Common myeloid progenitor, CD34-positive (primary cell): ENCODE results near the gene TAF11L12.
"Not testable (repeated sequence)": the region's sequence is repeated elsewhere in the genome, so short reads cannot be mapped to it uniquely, and the experiment has no call there.

ENCODE experiments used
- CTCF ChIA-PET: fragments of 350-600 bp; sonication (Branson Sonifier 250); formaldehyde crosslinking; loops from one replicate; lab custom pipeline; 2021; ENCODE audit warnings: antibody characterized with exemption; lab: Charles Lee
- POLR2A ChIA-PET: fragments of 350-600 bp; sonication (Branson Sonifier 250); formaldehyde crosslinking; loops from one replicate; lab custom pipeline; 2021; ENCODE audit warnings: antibody characterized with exemption; lab: Charles Lee
- DNase-seq, 3 donors: peaks; one replicate each; pipeline versions ENCODE4 v3.0.0 to v3.0.0-alpha.2; 2013
- H3K27ac ChIP-seq, 2 experiments: 1 replicate in 1 of 2; 2 replicates in 1 of 2; pipeline ENCODE4 v1.7.0; 2013; ENCODE audit warnings: inconsistent platforms in 2 of 2, low read length in 2 of 2, mild to moderate bottlenecking in 2 of 2, low read depth in 1 of 2, moderate library complexity in 1 of 2; ENCODE audit not compliant: severe bottlenecking in 2 of 2, insufficient read depth in 1 of 2, poor library complexity in 1 of 2
- H3K27me3 ChIP-seq, 5 experiments: replicated peaks in 2 of 5; 1 replicate in 3 of 5; 2 replicates in 2 of 5; pipeline versions ENCODE4 v1.6.1 to v1.7.0; 2013; ENCODE audit warnings: low read length in 4 of 5, mild to moderate bottlenecking in 2 of 5, moderate library complexity in 2 of 5, inconsistent platforms in 1 of 5; ENCODE audit not compliant: insufficient read depth in 5 of 5, control insufficient read depth in 4 of 5
- H3K36me3 ChIP-seq, 4 experiments: 1 replicate in 2 of 4; 2 replicates in 2 of 4; pipeline versions ENCODE4 v1.6.1 to v1.7.0; 2013; ENCODE audit warnings: low read length in 3 of 4, control low read depth in 1 of 4, mild to moderate bottlenecking in 1 of 4; ENCODE audit not compliant: control insufficient read depth in 4 of 4, insufficient read depth in 4 of 4
- H3K4me1 ChIP-seq, 4 experiments: 1 replicate in 3 of 4; 2 replicates in 1 of 4; pipeline versions ENCODE4 v1.6.1 to v1.7.1; 2013; ENCODE audit warnings: low read length in 3 of 4, mild to moderate bottlenecking in 3 of 4, control low read depth in 1 of 4, inconsistent platforms in 1 of 4, moderate library complexity in 1 of 4; ENCODE audit not compliant: control insufficient read depth in 4 of 4, insufficient read depth in 4 of 4; ENCODE audit errors: control extremely low read depth in 1 of 4
- H3K4me3 ChIP-seq, 7 experiments: 1 replicate in 4 of 7; 2 replicates in 3 of 7; pipeline versions ENCODE4 v1.5.1 to v1.7.0; 2013; ENCODE audit warnings: mild to moderate bottlenecking in 7 of 7, low read length in 6 of 7, moderate library complexity in 6 of 7, inconsistent platforms in 2 of 7, low read depth in 2 of 7, control low read depth in 1 of 7; ENCODE audit not compliant: insufficient read depth in 4 of 7, control insufficient read depth in 1 of 7; ENCODE audit errors: extremely low read depth in 1 of 7
- H3K9me3 ChIP-seq, 5 experiments: 1 replicate in 4 of 5; 2 replicates in 1 of 5; pipeline versions ENCODE4 v1.6.1 to v1.7.1; 2013; ENCODE audit warnings: low read length in 4 of 5, mild to moderate bottlenecking in 2 of 5, inconsistent platforms in 1 of 5, low read depth in 1 of 5, moderate library complexity in 1 of 5; ENCODE audit not compliant: control insufficient read depth in 4 of 5, insufficient read depth in 2 of 5; ENCODE audit errors: control extremely low read depth in 1 of 5
- WGBS: methylation state at CpG from one replicate; pipeline ENCODE4 v1.1.5; 2013; ENCODE audit not compliant: insufficient coverage; 5-methylcytosine and 5-hydroxymethylcytosine counted together

TAF11L12 gene

DNA sequence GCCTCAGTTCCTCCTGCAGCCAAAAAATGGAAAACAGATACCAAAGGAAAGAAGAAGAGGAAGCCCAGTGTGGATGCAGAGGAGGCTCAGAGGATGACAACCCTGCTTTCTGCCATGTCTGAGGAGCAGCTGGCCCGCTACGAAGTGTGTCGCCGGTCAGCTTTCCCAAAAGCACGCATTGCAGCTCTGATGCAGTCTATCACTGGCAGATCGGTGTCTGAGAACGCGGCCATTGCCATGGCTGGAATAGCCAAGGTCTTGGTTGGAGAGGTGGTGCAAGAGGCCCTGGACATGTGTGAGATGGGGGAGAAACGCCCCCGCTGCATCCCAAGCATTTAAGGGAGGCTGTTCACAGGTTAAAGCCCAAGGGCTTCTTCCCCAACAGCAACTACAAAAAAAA, 39.0 kb downstream of the TAF11L12 start:
- POLR2A ChIA-PET, H3K27ac ChIP-seq, H3K27me3 ChIP-seq, CTCF ChIA-PET, H3K36me3 ChIP-seq, H3K4me1 ChIP-seq, H3K4me3 ChIP-seq, H3K9me3 ChIP-seq, DNase-seq: not testable (repeated sequence)
- 98% methylated on average over 8 of the region's 10 CpGs for WGBS

- 98% methylated on average over 17 of the region's 32 CpGs for WGBS
- H3K36me3 ChIP-seq, POLR2A ChIA-PET, H3K27me3 ChIP-seq, DNase-seq, H3K9me3 ChIP-seq, H3K27ac ChIP-seq, H3K4me1 ChIP-seq, CTCF ChIA-PET, H3K4me3 ChIP-seq: not testable (repeated sequence)
Observed at GRCh38 chr5:17655201-17655759, 45.1 kb downstream of the TAF11L12 start.

DNA sequence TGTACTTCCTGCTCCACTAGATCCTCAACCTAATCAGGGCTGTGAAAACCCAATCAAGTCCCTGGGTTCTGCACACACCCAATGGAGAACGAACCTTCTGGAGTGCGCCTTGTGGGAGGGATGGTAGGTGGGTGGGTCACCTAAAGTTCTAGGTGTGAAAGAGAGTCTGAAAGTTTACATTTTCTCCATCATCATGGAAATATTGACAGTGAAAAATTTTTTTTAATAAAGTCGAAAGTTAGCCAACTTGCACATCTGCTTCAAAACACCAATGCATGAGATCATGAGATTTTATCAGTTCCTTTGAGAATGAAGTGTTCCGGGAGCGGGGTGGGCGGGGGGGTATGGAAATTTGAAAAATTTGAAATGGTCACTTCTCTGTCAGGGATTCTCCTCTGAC, 45.7 kb downstream of the TAF11L12 start:
- no peak overlapping the region for H3K27ac ChIP-seq
- H3K4me3 ChIP-seq = no peak overlapping the region
- no peaks in the 10 kb centered on the region for H3K27me3 ChIP-seq
- H3K36me3 ChIP-seq = no peaks in the 10 kb centered on the region
- no peaks in the 10 kb centered on the region for H3K4me1 ChIP-seq
- POLR2A ChIA-PET = no interaction called here
- DNase-seq = no peak
- CTCF ChIA-PET = no interaction called here
- no peaks in the 10 kb centered on the region for H3K9me3 ChIP-seq
- WGBS = no CpG with 5 or more reads among the region's 6 CpGs
